HepG2 (cell line): ENCODE measurements around the gene SERPIND1. TPM values are rescaled to one million over a fixed set of nuclear protein-coding genes. Genes with fewer than 3 reads are reported as not detected.

ENCODE experiments used
- CENPX ChIP-seq: sonication (generic); formaldehyde crosslinking; IDR thresholded peaks from 2 replicates; pipeline ENCODE4 v1.9.0; 2021; ENCODE audit warnings: mild to moderate bottlenecking, missing genetic modification reagents, moderate library complexity
- CTCF ChIP-seq: sonication (generic); formaldehyde crosslinking; IDR thresholded peaks from 2 replicates; pipeline ENCODE4 v1.5.0; 2020; ENCODE audit warnings: mild to moderate bottlenecking, missing genetic modification reagents, moderate library complexity
- EZH2 ChIP-seq: conservative IDR thresholded peaks from 2 replicates; pipeline ENCODE4 v1.6.1; 2012; ENCODE audit warnings: mild to moderate bottlenecking, low read depth, low read length, moderate library complexity
- GABPA ChIP-seq, 2 experiments: IDR thresholded peaks; 2 replicates each; pipeline ENCODE4 v1.6.1; 2011 to 2016; ENCODE audit warnings: low read depth in 2 of 2, low read length in 1 of 2, missing biosample characterization in 1 of 2, missing genetic modification characterization in 1 of 2
- HBP1 ChIP-seq: IDR thresholded peaks from 2 replicates; pipeline ENCODE4 v1.6.1; 2016; ENCODE audit warnings: low read depth, control low read depth
- HMGA1 ChIP-seq: sonication (generic); formaldehyde crosslinking; conservative IDR thresholded peaks from 2 replicates; pipeline ENCODE4 v1.4.0; 2020; ENCODE audit warnings: missing genetic modification reagents
- KAT7 ChIP-seq: IDR thresholded peaks from 2 replicates; pipeline ENCODE4 v1.6.1; 2018; ENCODE audit warnings: borderline replicate concordance, missing compliant biosample characterization
- KLF16 ChIP-seq, 2 experiments: sonication (generic) in 1 of 2; formaldehyde crosslinking in 1 of 2; IDR thresholded peaks; 2 replicates each; pipeline versions ENCODE4 v1.6.1 to v1.8.0; 2016 to 2023; ENCODE audit warnings: missing genetic modification reagents in 2 of 2, missing compliant biosample characterization in 1 of 2
- NFE2L1 ChIP-seq: sonication (generic); formaldehyde crosslinking; IDR thresholded peaks from 2 replicates; pipeline ENCODE4 v1.4.0; 2020; ENCODE audit warnings: missing genetic modification reagents, mild to moderate bottlenecking, borderline replicate concordance
- PITX1 ChIP-seq: sonication (generic); formaldehyde crosslinking; IDR thresholded peaks from 2 replicates; pipeline ENCODE4 v1.5.1; 2020; ENCODE audit warnings: mild to moderate bottlenecking, missing genetic modification reagents
- STAT6 ChIP-seq: sonication (generic); formaldehyde crosslinking; IDR thresholded peaks from 2 replicates; pipeline ENCODE4 v1.4.0; 2020; ENCODE audit warnings: missing genetic modification reagents, mild to moderate bottlenecking, borderline replicate concordance
- TP53 ChIP-seq: sonication (generic); formaldehyde crosslinking; conservative IDR thresholded peaks from 2 replicates; pipeline ENCODE4 v1.4.0; 2020; ENCODE audit warnings: missing genetic modification reagents
- ZFY ChIP-seq: sonication (generic); formaldehyde crosslinking; IDR thresholded peaks from 2 replicates; pipeline ENCODE4 v1.4.0; 2020; ENCODE audit warnings: missing genetic modification reagents
- ZNF3 ChIP-seq: IDR thresholded peaks from 2 replicates; pipeline ENCODE4 v1.7.0; 2017; ENCODE audit warnings: inconsistent platforms
- polyA plus RNA-seq, 8 experiments: library from polyadenylated mRNA; depleted of rRNA in 3 of 8; stranded (reverse) in 7 of 8; unstranded in 1 of 8; fragments of >200 nt; fragmentation: Illumina TruSeq in 4 of 8; extraction: Trizol in 4 of 8; gene quantifications; 2 replicates each; pipeline versions ENCODE4 v1.2.1 to v1.2.3, GENCODE V29; 2011 to 2016; ENCODE audit warnings: low read depth in 4 of 8, missing spikeins in 1 of 8, mixed read lengths in 1 of 8; ENCODE audit not compliant: insufficient read depth in 1 of 8
- total RNA-seq, 5 experiments: library from RNA; depleted of rRNA; stranded (reverse); fragments of >200 nt; fragmentation: Illumina TruSeq; extraction: Trizol; gene quantifications; 2 replicates each; pipeline ENCODE4 v1.2.3, GENCODE V29; 2016; ENCODE audit warnings: low read depth in 1 of 5

The SERPIND1 gene
- total and polyA plus RNA-seq, 2 of the 13 experiments (the other 11 are each of a cell fraction or from before 2014, with no cell fraction given): 111 to 350 TPM

GRCh38 chr22:20783844-20784723, 10.2 kb downstream of the SERPIND1 start (continued):
- TF ChIP-seq HBP1: no peak
- peak; percentile 70 for TF ChIP-seq CTCF (CRISPR knock-in tag)
- TF ChIP-seq TP53 (CRISPR knock-in tag): no peak
- TF ChIP-seq ZFY (CRISPR knock-in tag): no peak
- TF ChIP-seq STAT6 (CRISPR knock-in tag): no peak
- TF ChIP-seq KLF16 (CRISPR knock-in tag; IDR thresholded peaks at IDR 0.05): no peak
- no peak for TF ChIP-seq NFE2L1 (CRISPR knock-in tag)
- no peak for TF ChIP-seq HMGA1 (CRISPR knock-in tag)
- no peak for TF ChIP-seq CENPX (CRISPR knock-in tag)
- TF ChIP-seq ZNF3: no peak
- TF ChIP-seq EZH2: no peak
- TF ChIP-seq PITX1 (CRISPR knock-in tag): no peak
- no peak for TF ChIP-seq KAT7 (CRISPR knock-in tag)
- TF ChIP-seq GABPA (IDR thresholded peaks at IDR 0.05; ENCODE audit: low read depth, low read length): no peak
- TF ChIP-seq GABPA (CRISPR knock-in tag; IDR thresholded peaks at IDR 0.05; ENCODE audit: low read depth): no peak
